Kidney (tissue), 14 donors: ENCODE results near the gene TLK2. TPM values are rescaled to one million over a fixed set of nuclear protein-coding genes. Genes with fewer than 3 reads are reported as not detected.
A peak's percentile ranks its signal among the peaks of the same experiment; 100 is the strongest.

ENCODE experiments used
- DNase-seq, 5 donors: peaks; one replicate each; pipeline ENCODE4 v3.0.0-alpha.2; 2013 to 2020
- FAIRE-seq: peaks from 2 replicates; lab custom pipeline; 2012; peaks lifted over from hg19 to GRCh38; lab: Jason Lieb, UNC
- H3K27ac ChIP-seq, 2 donors: one replicate each; pipeline ENCODE4 v1.7.0; 2013; ENCODE audit warnings: low read depth in 2 of 2, low read length in 2 of 2, inconsistent platforms in 1 of 2
- H3K27me3 ChIP-seq: one replicate; pipeline ENCODE4 v1.7.1; 2013; ENCODE audit warnings: low read length, inconsistent platforms; ENCODE audit not compliant: control insufficient read depth, insufficient read depth
- H3K36me3 ChIP-seq, 3 donors: one replicate each; pipeline versions ENCODE4 v1.7.0 to v1.7.1; 2013; ENCODE audit warnings: low read length in 3 of 3, control low read depth in 1 of 3, inconsistent platforms in 1 of 3; ENCODE audit not compliant: insufficient read depth in 3 of 3, control insufficient read depth in 2 of 3
- H3K4me1 ChIP-seq, 3 donors: one replicate each; pipeline versions ENCODE4 v1.7.0 to v1.7.1; 2013; ENCODE audit warnings: low read length in 3 of 3, inconsistent platforms in 1 of 3, low read depth in 1 of 3; ENCODE audit not compliant: control insufficient read depth in 2 of 3, insufficient read depth in 2 of 3
- H3K4me3 ChIP-seq, 3 donors: one replicate each; pipeline versions ENCODE4 v1.7.0 to v1.8.1; 2013; ENCODE audit warnings: low read length in 3 of 3, control low read depth in 1 of 3, inconsistent platforms in 1 of 3
- H3K9ac ChIP-seq, 3 donors: one replicate each; pipeline versions ENCODE4 v1.7.0 to v1.7.1; 2013; ENCODE audit warnings: low read length in 3 of 3, control low read depth in 1 of 3, inconsistent platforms in 1 of 3
- H3K9me3 ChIP-seq, 3 donors: one replicate each; pipeline versions ENCODE4 v1.7.0 to v1.7.1; 2013; ENCODE audit warnings: low read length in 3 of 3, control low read depth in 1 of 3, inconsistent platforms in 1 of 3; ENCODE audit not compliant: control insufficient read depth in 2 of 3, insufficient read depth in 1 of 3
- CTCF ChIP-seq: IDR thresholded peaks from 3 replicates; pipeline ENCODE4 v1.5.1; 2012; ENCODE audit warnings: mild to moderate bottlenecking, moderate library complexity, borderline replicate concordance; ENCODE audit not compliant: insufficient read depth; ENCODE audit errors: extremely low read depth
- intact Hi-C: fragments of 100-400 bp; cut with DNase I; formaldehyde crosslinking; loops from one replicate; pipeline ENCODE4 v1.11.1; 2022
- polyA plus RNA-seq: library from polyadenylated mRNA; stranded (reverse); fragments of 350-450 nt; fragmentation: Illumina TruSeq; extraction: RNeasy Lipid Tissue Mini Kit (QIAGEN cat#74804); gene quantifications from one replicate; pipeline ENCODE4 v1.2.3, GENCODE V29; 2014; ENCODE audit warnings: low read depth, low replicate concordance; ENCODE audit not compliant: insufficient read depth
- total RNA-seq: library from RNA; stranded (reverse); fragmentation: NEBNext Ultra II Directional; extraction: Animal tissue kit (Norgen Biotek cat#: 25700); gene quantifications from one replicate; pipeline ENCODE4 v1.2.1, GENCODE V29; 2021
- donor health status: control.
- donor health status: control.
- donor health status: control.
- donor health status: control.
- donor health status: control.
- donor health status: DM: yes; HTN: yes; CAD: no.
- donor health status: Normal renal cell carcinoma (clear cell type).

Gene TLK2
- total and polyA plus RNA-seq, 2 donors from 2014 or later = 15.6 to 43.0 TPM

- Histone ChIP-seq H3K9ac (no peak overlapping the region), H3K27me3 (no peaks in the 10 kb centered on the region), H3K4me1 (no peaks in the 10 kb centered on the region), H3K4me3 (no peak overlapping the region), H3K27ac (peak overlapping the region in 1 of 2 donors; percentile 10), H3K9me3 (no peaks in the 10 kb centered on the region), H3K36me3 (peaks cover 2 to 11% (median 10%) of the 10 kb centered on the region in 3 donors)
- no peak for FAIRE-seq
- DNase-seq = peak in 2 of 5 donors; percentile 36 to 62
- intact Hi-C loops = no loop called here
- TF ChIP-seq CTCF = no peak
These were observed 94.3 kb downstream of the TLK2 start for GRCh38 chr17:62572888-62573401.

- Histone ChIP-seq H3K27ac (peak overlapping the region; percentile 10 to 45), H3K36me3 (peaks cover 2 to 11% (median 10%) of the 10 kb centered on the region in 3 donors)
These were observed 95.0 kb downstream of the TLK2 start for GRCh38 chr17:62573480-62574117.

GRCh38 chr17:62576382-62576781 lies 97.8 kb downstream of the TLK2 start:
- FAIRE-seq (no peak), DNase-seq (no peak)
- no peaks in the 10 kb centered on the region for H3K27me3 ChIP-seq
- no peak overlapping the region for H3K9ac ChIP-seq
- no peak overlapping the region for H3K4me3 ChIP-seq
- H3K4me1 ChIP-seq = no peaks in the 10 kb centered on the region
- intact Hi-C loops = no loop called here
- H3K27ac ChIP-seq = no peak overlapping the region
- no peak for TF ChIP-seq CTCF
- H3K9me3 ChIP-seq = no peaks in the 10 kb centered on the region
- H3K36me3 ChIP-seq = peaks cover 2 to 17% (median 12%) of the 10 kb centered on the region in 3 donors

More at GRCh38 chr17:62573480-62574117, 95.0 kb downstream of the TLK2 start:
- H3K4me3 ChIP-seq = no peak overlapping the region
- no peaks in the 10 kb centered on the region for H3K4me1 ChIP-seq
- no peak overlapping the region for H3K9ac ChIP-seq
- FAIRE-seq (no peak), DNase-seq (no peak)
- no peak for TF ChIP-seq CTCF
- intact Hi-C loops = no loop called here
- H3K9me3 ChIP-seq = no peaks in the 10 kb centered on the region
- H3K27me3 ChIP-seq = no peaks in the 10 kb centered on the region
